Fibroblast of villous mesenchyme (primary cell): ENCODE data around the gene TMEM232. TPM values are rescaled to one million over a fixed set of nuclear protein-coding genes. Genes with fewer than 3 reads are reported as not detected.
"Not testable (repeated sequence)": the region's sequence is repeated elsewhere in the genome, so short reads cannot be mapped to it uniquely, and the experiment has no call there.

Source experiments
- DNase-seq: peaks from one replicate; pipeline ENCODE4 v3.0.0-alpha.2; 2010; ENCODE audit warnings: low read depth
- H3K4me3 ChIP-seq: 2 replicates; pipeline ENCODE4 v1.5.1; 2011; ENCODE audit warnings: low read depth, mild to moderate bottlenecking, low read length
- CTCF ChIP-seq: IDR thresholded peaks from 2 replicates; pipeline ENCODE4 v1.5.1; 2012; ENCODE audit warnings: low read depth, mild to moderate bottlenecking, low read length; ENCODE audit not compliant: insufficient read depth
- total RNA-seq: library from RNA; depleted of rRNA; stranded (reverse); fragments of >200 nt; gene quantifications from 2 replicates; pipeline ENCODE4 v1.2.3, GENCODE V29; 2012

TMEM232 gene
- total RNA-seq, 1 donor = 1.3 TPM

DNA sequence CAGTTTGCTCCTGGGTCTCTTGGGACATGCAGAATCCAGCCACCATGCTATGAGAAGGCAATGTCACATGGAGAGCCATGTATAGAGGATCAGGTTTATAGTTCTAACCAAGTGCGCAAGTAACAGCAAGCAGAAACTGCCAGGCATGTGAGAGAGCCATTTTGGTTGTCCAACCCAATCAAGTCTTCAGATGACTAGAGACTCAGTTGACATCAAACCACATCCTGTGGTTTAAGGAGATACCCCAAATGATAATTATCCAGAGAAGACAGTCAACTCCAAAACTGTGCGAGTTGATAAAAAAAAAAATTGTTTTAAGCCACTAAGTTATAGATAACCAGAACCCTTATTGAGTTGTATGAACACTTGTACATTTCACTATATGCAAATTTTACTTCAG is 40.2 kb downstream of the TMEM232 start:
- TF ChIP-seq CTCF = no peak
- DNase-seq = no peak
- no peak overlapping the region for H3K4me3 ChIP-seq

GRCh38 chr5:110681953-110682352 is 44.5 kb downstream of the TMEM232 start:
- no peak overlapping the region for H3K4me3 ChIP-seq
- no peak for TF ChIP-seq CTCF
- no peak for DNase-seq

DNA sequence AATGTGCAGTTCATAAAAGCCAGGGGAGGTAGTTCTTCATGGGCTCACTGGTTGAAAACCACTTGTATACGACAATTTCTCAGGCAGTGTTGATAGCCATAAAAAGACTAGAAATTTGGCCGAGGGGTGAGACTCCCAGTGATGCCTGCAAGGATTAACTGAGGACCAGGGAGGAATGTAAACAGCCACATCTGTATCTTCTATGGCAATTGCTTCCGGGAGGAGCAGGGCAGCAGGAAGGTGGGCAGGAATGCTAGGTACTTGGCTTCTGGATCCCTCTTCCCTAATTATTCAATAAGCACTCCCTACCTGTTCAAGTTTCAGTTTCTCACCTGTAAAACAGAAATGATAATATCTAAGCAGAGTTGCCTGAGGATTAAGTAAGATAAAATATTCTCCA is 45.4 kb downstream of the TMEM232 start:
- H3K4me3 ChIP-seq = no peak overlapping the region
- TF ChIP-seq CTCF = no peak
- no peak for DNase-seq

DNA sequence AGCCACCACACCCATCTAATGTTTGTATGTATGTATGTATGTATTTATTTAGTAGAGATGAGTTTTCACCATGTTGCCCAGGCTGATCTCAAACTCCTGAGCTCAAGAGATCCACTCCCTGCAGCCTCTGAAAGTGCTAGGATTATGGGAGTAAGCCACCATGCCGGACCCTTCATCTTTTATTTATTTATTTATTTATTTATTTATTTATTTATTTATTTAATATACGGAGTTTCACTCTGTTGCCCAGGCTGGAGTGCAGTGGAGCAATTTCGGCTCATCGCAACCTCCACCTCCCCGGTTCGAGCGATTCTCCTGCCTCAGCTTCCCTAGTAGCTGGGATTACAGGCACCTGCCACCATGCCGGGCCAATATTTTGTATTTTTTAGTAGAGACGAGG is 49.9 kb downstream of the TMEM232 start:
- DNase-seq, H3K4me3 ChIP-seq: not testable (repeated sequence)

DNA sequence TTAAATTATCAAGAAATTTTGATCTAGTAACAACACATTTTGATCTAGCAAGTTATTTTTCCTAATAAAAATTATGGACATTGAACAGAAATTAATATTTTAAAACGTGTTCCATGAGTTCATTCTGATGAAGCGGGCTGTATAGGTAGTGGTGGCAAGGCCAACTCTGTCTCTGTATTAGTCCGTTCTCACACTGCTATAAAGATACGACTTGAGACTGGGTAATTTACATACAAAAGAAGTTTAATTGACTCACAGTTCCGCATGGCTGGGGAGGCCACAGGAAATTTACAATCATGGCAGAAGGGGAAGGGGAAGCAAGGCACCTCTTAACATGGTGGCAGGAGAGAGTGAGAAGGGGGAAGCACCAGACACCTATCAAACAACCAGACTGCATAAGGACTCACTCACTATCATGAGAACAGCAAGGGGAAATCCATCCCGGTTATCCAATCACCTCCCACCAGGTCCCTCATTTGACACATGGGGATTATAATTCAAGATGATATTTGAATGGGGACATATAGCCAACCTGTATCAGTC is 61.2 kb downstream of the TMEM232 start:
- DNase-seq = no peak
- TF ChIP-seq CTCF = no peak
- H3K4me3 ChIP-seq = no peak overlapping the region

DNA sequence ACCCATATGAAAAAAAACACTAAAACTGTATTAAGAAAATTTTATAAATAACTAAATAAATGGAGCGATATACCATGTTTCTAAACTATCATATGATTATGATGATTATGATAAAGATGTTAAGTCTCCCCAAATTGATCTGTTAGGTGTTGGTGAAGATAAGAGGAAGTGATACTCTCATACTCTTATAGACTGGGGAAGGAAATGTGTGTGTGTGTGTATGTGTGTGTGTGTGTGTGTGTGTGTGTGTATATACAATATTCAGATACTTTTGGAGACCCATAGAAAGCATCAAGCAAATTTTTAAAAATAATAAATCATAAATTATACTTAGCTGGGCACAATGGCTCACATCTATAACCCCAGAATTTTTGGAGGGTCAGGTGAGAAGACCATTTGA is 62.9 kb downstream of the TMEM232 start:
- no peak overlapping the region for H3K4me3 ChIP-seq
- no peak for DNase-seq
- TF ChIP-seq CTCF = no peak

GRCh38 chr5:110658006-110658405 is 68.5 kb downstream of the TMEM232 start:
- no peak overlapping the region for H3K4me3 ChIP-seq

More at GRCh38 chr5:110658006-110658405, 68.5 kb downstream of the TMEM232 start:
- no peak for TF ChIP-seq CTCF
- no peak for DNase-seq
